HG03064 (cell line): Measurements from ENCODE around the gene GPR89A.
"Not testable (repeated sequence)": the region's sequence is repeated elsewhere in the genome, so short reads cannot be mapped to it uniquely, and the experiment has no call there.

ENCODE experiments used
- ATAC-seq: cut with Tn5 transposase; IDR thresholded peaks from one replicate; pipeline ENCODE4 v1.9.1; 2021; ENCODE audit warnings: low read depth; ENCODE audit not compliant: unreplicated experiment

The GPR89A gene

GRCh38 chr1:145684858-145685257 lies 77.1 kb downstream of the GPR89A start:
- not testable (repeated sequence) for ATAC-seq

- ATAC-seq, result not testable (repeated sequence)
Observed at GRCh38 chr1:145686078-145686477, 78.3 kb downstream of the GPR89A start.

- ATAC-seq, result no peak
Observed at GRCh38 chr1:145688328-145688727, 80.5 kb downstream of the GPR89A start.

GRCh38 chr1:145688924-145689323 lies 81.1 kb downstream of the GPR89A start:
- no peak for ATAC-seq

- no peak for ATAC-seq
Observed at GRCh38 chr1:145689922-145690321, 82.1 kb downstream of the GPR89A start.

- no peak for ATAC-seq
Observed at GRCh38 chr1:145690587-145691558, 83.1 kb downstream of the GPR89A start.

GRCh38 chr1:145692785-145693443 lies 85.1 kb downstream of the GPR89A start:
- ATAC-seq, result no peak

GRCh38 chr1:145695821-145696629 lies 88.2 kb downstream of the GPR89A start:
- no peak for ATAC-seq

- ATAC-seq, result no peak
Observed at GRCh38 chr1:145696630-145696960, 88.8 kb downstream of the GPR89A start.

GRCh38 chr1:145701306-145701862 lies 93.6 kb downstream of the GPR89A start:
- no peak for ATAC-seq

- ATAC-seq, result no peak
Observed at GRCh38 chr1:145702052-145702451, 94.3 kb downstream of the GPR89A start.

- no peak for ATAC-seq
Observed at GRCh38 chr1:145702826-145703225, 95.0 kb downstream of the GPR89A start.

- ATAC-seq, result no peak
Observed at GRCh38 chr1:145705622-145706021, 97.8 kb downstream of the GPR89A start.

GRCh38 chr1:145706086-145706664 lies 98.4 kb downstream of the GPR89A start:
- no peak for ATAC-seq

GRCh38 chr1:145707183-145707867 lies 99.5 kb downstream of the GPR89A start, which contains the start of gene PDZK1:
PDZK1 (minus strand) TSS chr1:145707368; CDS start chr1:145688021, 19,347 bp downstream.
- no peak for ATAC-seq

- ATAC-seq, result no peak
Observed at GRCh38 chr1:145708063-145708462, 100.3 kb downstream of the GPR89A start.

GRCh38 chr1:145710291-145711027 lies 102.7 kb downstream of the GPR89A start:
- no peak for ATAC-seq

- no peak for ATAC-seq
Observed at GRCh38 chr1:145711213-145711651, 103.4 kb downstream of the GPR89A start.
